GM19467 (cell line): ENCODE data around the gene CDK17.

Source experiments
- ATAC-seq: cut with Tn5 transposase; IDR thresholded peaks from one replicate; pipeline ENCODE4 v1.9.1; 2021; ENCODE audit warnings: mild to moderate bottlenecking, moderate library complexity; ENCODE audit not compliant: unreplicated experiment

The CDK17 gene

GRCh38 chr12:96241846-96242256, 158.4 kb downstream of the CDK17 start:
- no peak for ATAC-seq

- no peak for ATAC-seq
These were observed 158.8 kb downstream of the CDK17 start for GRCh38 chr12:96241431-96241830.

GRCh38 chr12:96240656-96241055, 159.6 kb downstream of the CDK17 start:
- no peak for ATAC-seq

GRCh38 chr12:96239711-96240635, 160.3 kb downstream of the CDK17 start:
- no peak for ATAC-seq

- ATAC-seq = no peak
These were observed 161.7 kb downstream of the CDK17 start for GRCh38 chr12:96238336-96239047.

GRCh38 chr12:96237465-96238077, 162.7 kb downstream of the CDK17 start:
- no peak for ATAC-seq

GRCh38 chr12:96237035-96237434, 163.2 kb downstream of the CDK17 start:
- no peak for ATAC-seq

GRCh38 chr12:96236221-96236822, 163.9 kb downstream of the CDK17 start:
- no peak for ATAC-seq

- ATAC-seq = no peak
These were observed 164.8 kb downstream of the CDK17 start for GRCh38 chr12:96235484-96235826.

GRCh38 chr12:96234591-96235483, 165.4 kb downstream of the CDK17 start:
- no peak for ATAC-seq

- ATAC-seq = no peak
These were observed 166.2 kb downstream of the CDK17 start for GRCh38 chr12:96233939-96234461.

GRCh38 chr12:96233168-96233567, 167.1 kb downstream of the CDK17 start:
- ATAC-seq = no peak

GRCh38 chr12:96230646-96231045, 169.6 kb downstream of the CDK17 start:
- ATAC-seq = no peak

- no peak for ATAC-seq
These were observed 171.5 kb downstream of the CDK17 start for GRCh38 chr12:96228566-96229248.
